HEK293 (cell line): ENCODE measurements around the gene HIRA.

ENCODE experiments used
- YY1 ChIP-seq: fragments of 450-650 bp; formaldehyde crosslinking; IDR thresholded peaks from 2 replicates; pipeline ENCODE4 v1.5.1; 2018; ENCODE audit warnings: missing biosample characterization, missing genetic modification characterization
- ZNF670 ChIP-seq: fragments of 450-650 bp; formaldehyde crosslinking; IDR thresholded peaks from 2 replicates; pipeline ENCODE4 v1.5.1; 2016; ENCODE audit warnings: missing biosample characterization, missing genetic modification characterization, low read depth

DNA sequence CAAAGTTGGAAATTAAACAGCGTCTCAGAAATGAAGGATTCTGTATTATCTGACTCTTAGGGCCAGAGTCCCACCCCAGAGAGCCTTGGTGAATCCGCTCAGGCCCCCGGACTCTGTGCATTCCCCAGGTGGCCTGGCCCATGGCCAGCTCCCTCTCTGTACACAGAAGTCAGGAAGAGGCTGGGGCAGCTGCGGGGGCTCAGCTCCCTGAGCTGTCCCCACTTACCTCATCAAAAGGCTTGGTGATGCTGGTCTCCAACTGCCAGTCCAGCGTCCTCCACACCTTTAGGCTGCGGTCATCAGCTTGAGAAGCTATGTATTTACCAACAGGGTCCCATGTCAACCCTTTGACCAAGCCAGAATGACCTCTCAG, 35.0 kb downstream of the HIRA start:
- TF ChIP-seq YY1 (tag by site-specific recombination) (no peak), ZNF670 (tag by site-specific recombination) (no peak)
